ENCODE data around the gene RASSF8. TPM values are rescaled to one million over a fixed set of nuclear protein-coding genes. Genes with fewer than 3 reads are reported as not detected.

Gene RASSF8
- total RNA-seq = 4.3 TPM

- peak; percentile 77 for ATAC-seq
Measured at GRCh38 chr12:25958428-25959070, at the start of gene RASSF8. RASSF8 (plus strand) TSS chr12:25958682; CDS start chr12:26055344, 96,662 bp downstream.

- ATAC-seq = no peak
Measured at GRCh38 chr12:25914551-25914950, 43.9 kb upstream of the RASSF8 start.

GRCh38 chr12:25924491-25925001, 33.9 kb upstream of the RASSF8 start:
- ATAC-seq = peak; percentile 45

- ATAC-seq = no peak
Measured at GRCh38 chr12:25925064-25925463, 33.4 kb upstream of the RASSF8 start.

- ATAC-seq = no peak
Measured at GRCh38 chr12:25926536-25926935, 31.9 kb upstream of the RASSF8 start.

- ATAC-seq = no peak
Measured at GRCh38 chr12:25929142-25929541, 29.3 kb upstream of the RASSF8 start.

- ATAC-seq = no peak
Measured at GRCh38 chr12:25932971-25933370, 25.5 kb upstream of the RASSF8 start.

- no peak for ATAC-seq
Measured at GRCh38 chr12:25934456-25934855, 24.0 kb upstream of the RASSF8 start.

- no peak for ATAC-seq
Measured at GRCh38 chr12:25935355-25936144, 22.9 kb upstream of the RASSF8 start.

- ATAC-seq = no peak
Measured at GRCh38 chr12:25937096-25937495, 21.4 kb upstream of the RASSF8 start.

GRCh38 chr12:25938581-25938980, 19.9 kb upstream of the RASSF8 start:
- ATAC-seq = no peak

GRCh38 chr12:25939606-25940005, 18.9 kb upstream of the RASSF8 start:
- no peak for ATAC-seq

GRCh38 chr12:25940886-25941285, 17.6 kb upstream of the RASSF8 start:
- ATAC-seq = no peak

- no peak for ATAC-seq
Measured at GRCh38 chr12:25942709-25943108, 15.8 kb upstream of the RASSF8 start.

- no peak for ATAC-seq
Measured at GRCh38 chr12:25943940-25944339, 14.5 kb upstream of the RASSF8 start.

- no peak for ATAC-seq
Measured at GRCh38 chr12:25949343-25949742, 9.1 kb upstream of the RASSF8 start.

GRCh38 chr12:25950329-25951115, 8.0 kb upstream of the RASSF8 start:
- peak; percentile 41 for ATAC-seq

- ATAC-seq = peak; percentile 9
Measured at GRCh38 chr12:25957793-25958427, 572 bp upstream of the RASSF8 start.

GRCh38 chr12:25959071-25959961, 834 bp downstream of the RASSF8 start:
- ATAC-seq = peak; percentile 38

GRCh38 chr12:25960143-25960542, 1.7 kb downstream of the RASSF8 start:
- ATAC-seq = no peak

GRCh38 chr12:25960961-25961360, 2.5 kb downstream of the RASSF8 start:
- ATAC-seq = no peak
